ENCODE results near the gene GLS.

The GLS gene

GRCh38 chr2:190889175-190889943 lies 8.7 kb downstream of the GLS start:
- no peak overlapping the region for H3K27ac ChIP-seq (ENCODE audit: extremely low read depth, low read depth, low read length)
- POLR2A ChIA-PET = interaction anchor here (0.7 to 1.6 kb wide), 2 partner anchors 9 to 90 kb away, joined by 3 to 6 read pairs; partner anchors contain the start of gene GLS
- peaks cover 11% of the 10 kb centered on the region for H3K4me1 ChIP-seq (ENCODE audit: control insufficient read depth, insufficient read depth, low read length)
- peaks cover 0 to 9% of the 10 kb centered on the region in 2 experiments; a peak in 2 of 3 replicates for H3K36me3 ChIP-seq (ENCODE audit: control insufficient read depth in 2 of 2, insufficient read depth in 1 of 2, low read length in 2 of 2)
- H3K4me3 ChIP-seq (ENCODE audit: low read depth, low read length) = no peak overlapping the region
- CTCF ChIA-PET = interaction anchor here (0.6 to 1.5 kb wide), 2 partner anchors 39 to 614 kb away, joined by 3 to 4 read pairs; no protein-coding TSS in a partner anchor
- H3K9me3 ChIP-seq (ENCODE audit: control insufficient read depth, insufficient read depth, low read depth, low read length) = no peaks in the 10 kb centered on the region
- TF ChIP-seq ZNF664 (tag by site-specific recombination; IDR thresholded peaks at IDR 0.05) (no peak), SETDB1 (IDR thresholded peaks at IDR 0.05; ENCODE audit: insufficient read length, low read length) (peak; percentile 52)

GRCh38 chr2:190891372-190891771 lies 10.8 kb downstream of the GLS start:
- Histone ChIP-seq H3K36me3 (ENCODE audit: control insufficient read depth in 2 of 2, insufficient read depth in 1 of 2, low read length in 2 of 2) (peaks cover 0 to 12% of the 10 kb centered on the region in 2 experiments; a peak in 1 of 3 replicates), H3K9me3 (ENCODE audit: control insufficient read depth, insufficient read depth, low read depth, low read length) (no peaks in the 10 kb centered on the region), H3K4me1 (ENCODE audit: control insufficient read depth, insufficient read depth, low read length) (peaks cover 13% of the 10 kb centered on the region), H3K4me3 (ENCODE audit: low read depth, low read length) (no peak overlapping the region), H3K27ac (ENCODE audit: extremely low read depth, low read depth, low read length) (no peak overlapping the region)
- ChIA-PET CTCF (interaction anchor here (0.6 to 0.8 kb wide), 3 partner anchors 41 to 977 kb away, joined by 3 read pairs; no protein-coding TSS in a partner anchor), POLR2A (interaction anchor here (3.4 kb wide), 1 partner anchor 10 kb away, joined by 17 read pairs; the partner anchor contains the start of gene GLS)
- peak; percentile 54; the same call in 1 of the 2 replicates for TF ChIP-seq PRDM6 (tag by site-specific recombination; IDR thresholded peaks at IDR 0.05)
- no peak for TF ChIP-seq ZNF302 (tag by site-specific recombination; IDR thresholded peaks at IDR 0.05; ENCODE audit: low read depth)
- no peak for TF ChIP-seq SCRT2 (tag by site-specific recombination; IDR thresholded peaks at IDR 0.05)
- TF ChIP-seq ZNF548 (tag by site-specific recombination; IDR thresholded peaks at IDR 0.05) = no peak
- no peak for TF ChIP-seq RBAK (tag by site-specific recombination; IDR thresholded peaks at IDR 0.05)
- TF ChIP-seq KLF17 (tag by site-specific recombination; IDR thresholded peaks at IDR 0.05) = no peak
- TF ChIP-seq ZFP69B (tag by site-specific recombination; IDR thresholded peaks at IDR 0.05) = no peak

- no peak overlapping the region for H3K27ac ChIP-seq (ENCODE audit: extremely low read depth, low read depth, low read length)
- no peak for TF ChIP-seq ZBTB44 (tag by site-specific recombination; IDR thresholded peaks at IDR 0.05)
- no peak for TF ChIP-seq ZNF548 (tag by site-specific recombination; IDR thresholded peaks at IDR 0.05)
- no peak for TF ChIP-seq ZFP37 (tag by site-specific recombination; IDR thresholded peaks at IDR 0.05)
- TF ChIP-seq ZNF324 (tag by site-specific recombination; IDR thresholded peaks at IDR 0.05) = no peak
- TF ChIP-seq ZNF521 (tag by site-specific recombination; IDR thresholded peaks at IDR 0.05) = no peak
- TF ChIP-seq ATF2 (tag by site-specific recombination; IDR thresholded peaks at IDR 0.05; ENCODE audit: low read depth) = peak; percentile 62; the same call in 1 of the 2 replicates
- no peak for TF ChIP-seq ZNF354C (tag by site-specific recombination; IDR thresholded peaks at IDR 0.05; ENCODE audit: borderline replicate concordance, low read depth)
- TF ChIP-seq ZNF670 (tag by site-specific recombination; IDR thresholded peaks at IDR 0.05; ENCODE audit: low read depth) = no peak
- no peak for TF ChIP-seq ZNF280C (tag by site-specific recombination; IDR thresholded peaks at IDR 0.05)
- TF ChIP-seq KLF7 (tag by site-specific recombination; IDR thresholded peaks at IDR 0.05; ENCODE audit: borderline replicate concordance) = no peak
- no peak for TF ChIP-seq ZNF341 (tag by site-specific recombination; IDR thresholded peaks at IDR 0.05; ENCODE audit: low read depth)
- no peak for TF ChIP-seq ZNF530 (tag by site-specific recombination; IDR thresholded peaks at IDR 0.05; ENCODE audit: low read depth)
Observed at GRCh38 chr2:190891889-190892288, 11.3 kb downstream of the GLS start.

More at GRCh38 chr2:190891889-190892288, 11.3 kb downstream of the GLS start:
- Histone ChIP-seq H3K9me3 (ENCODE audit: control insufficient read depth, insufficient read depth, low read depth, low read length) (no peaks in the 10 kb centered on the region), H3K4me3 (ENCODE audit: low read depth, low read length) (no peak overlapping the region), H3K36me3 (ENCODE audit: control insufficient read depth in 2 of 2, insufficient read depth in 1 of 2, low read length in 2 of 2) (peaks cover 0 to 12% of the 10 kb centered on the region in 2 experiments; a peak in 1 of 3 replicates), H3K4me1 (ENCODE audit: control insufficient read depth, insufficient read depth, low read length) (peaks cover 13% of the 10 kb centered on the region)
- ChIA-PET CTCF (interaction anchor here (0.6 kb wide), 2 partner anchors 69 to 272 kb away, joined by 3 read pairs; no protein-coding TSS in a partner anchor), POLR2A (interaction anchor here (3.4 kb wide), 1 partner anchor 10 kb away, joined by 17 read pairs; the partner anchor contains the start of gene GLS)

All from HEK293 (cell line).